ENCODE measurements around the gene SNAPC2. TPM values are rescaled to one million over a fixed set of nuclear protein-coding genes. Genes with fewer than 3 reads are reported as not detected.
"Not testable (repeated sequence)": the region's sequence is repeated elsewhere in the genome, so short reads cannot be mapped to it uniquely, and the experiment has no call there.

The SNAPC2 gene
- total RNA-seq, 2 experiments from 2014 or later, result 18.7 to 20.2 TPM

GRCh38 chr19:7879836-7880235, 40.3 kb upstream of the SNAPC2 start:
- Mint-ChIP-seq H3K9me3 (peaks cover 2% of the 10 kb centered on the region), H3K27me3 (peaks cover 1% of the 10 kb centered on the region), H3K4me1 (ENCODE audit: low read depth) (no peaks in the 10 kb centered on the region), H3K27ac (no peak overlapping the region), H3K36me3 (no peaks in the 10 kb centered on the region), H3K4me3 (no peak overlapping the region)
- ChIA-PET CTCF (no interaction called here), POLR2A (no interaction called here)
- intact Hi-C loops (cut with micrococcal nuclease), result no loop called here
- no peak for DNase-seq

DNA sequence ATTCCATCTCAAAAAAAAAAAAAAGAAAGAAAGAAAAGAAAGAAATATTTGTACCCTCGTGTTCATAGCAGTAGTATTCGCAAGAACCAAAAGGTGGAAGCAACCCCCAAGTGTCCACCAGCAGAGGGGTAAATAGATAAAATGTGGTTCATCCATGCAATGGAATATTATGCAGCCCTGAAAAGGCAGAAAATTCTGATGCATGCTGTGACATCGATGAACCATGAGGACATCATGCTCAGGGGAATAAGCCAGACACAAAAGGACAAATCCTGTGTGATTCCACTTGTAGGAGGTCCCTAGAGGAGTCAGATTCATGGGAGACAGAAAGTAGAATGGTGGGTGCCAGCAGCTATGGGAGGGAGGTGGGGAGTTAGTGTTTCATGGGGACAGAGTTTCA, 38.2 kb upstream of the SNAPC2 start:
- no peaks in the 10 kb centered on the region for H3K36me3 Mint-ChIP-seq
- H3K4me1 Mint-ChIP-seq (ENCODE audit: low read depth), result no peaks in the 10 kb centered on the region
- intact Hi-C loops (cut with micrococcal nuclease), result no loop called here
- peaks cover 1% of the 10 kb centered on the region for H3K27me3 Mint-ChIP-seq
- H3K9me3 Mint-ChIP-seq, result peaks cover 2% of the 10 kb centered on the region
- no peak overlapping the region for H3K27ac Mint-ChIP-seq
- no peak for DNase-seq
- no peak overlapping the region for H3K4me3 Mint-ChIP-seq
- POLR2A ChIA-PET, result no interaction called here
- CTCF ChIA-PET, result interaction anchor here (2.6 kb wide), 1 partner anchor 13 kb away, joined by 9 read pairs; no protein-coding TSS in a partner anchor

DNA sequence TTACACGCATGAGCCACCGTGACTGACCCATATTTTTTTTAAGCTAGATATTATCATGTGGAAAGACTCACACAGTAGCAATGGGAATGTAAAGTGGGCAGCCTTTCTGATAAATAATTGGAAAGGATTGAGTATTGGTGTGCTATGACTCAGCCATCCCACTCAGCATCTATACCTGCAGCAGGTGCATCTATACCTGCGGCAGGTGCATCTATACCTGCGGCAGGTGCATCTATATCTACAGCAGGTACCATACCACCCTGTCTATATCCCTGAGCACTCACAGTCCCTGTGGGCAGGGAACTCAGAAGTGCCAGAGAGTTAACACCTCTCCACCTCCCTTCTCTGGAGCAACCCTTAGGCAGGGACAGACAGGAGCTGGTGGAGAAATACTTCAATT, 37.0 kb upstream of the SNAPC2 start:
- CTCF ChIA-PET, result interaction anchor here (0.6 to 2.6 kb wide), 2 partner anchors 14 to 781 kb away, joined by 5 to 9 read pairs; no protein-coding TSS in a partner anchor
- Mint-ChIP-seq H3K9me3 (peaks cover 2% of the 10 kb centered on the region), H3K36me3 (no peaks in the 10 kb centered on the region), H3K4me1 (ENCODE audit: low read depth) (no peaks in the 10 kb centered on the region), H3K4me3 (no peak overlapping the region), H3K27me3 (peaks cover 3% of the 10 kb centered on the region), H3K27ac (no peak overlapping the region)
- no peak for DNase-seq
- POLR2A ChIA-PET, result no interaction called here
- intact Hi-C loops (cut with micrococcal nuclease), result no loop called here

DNA sequence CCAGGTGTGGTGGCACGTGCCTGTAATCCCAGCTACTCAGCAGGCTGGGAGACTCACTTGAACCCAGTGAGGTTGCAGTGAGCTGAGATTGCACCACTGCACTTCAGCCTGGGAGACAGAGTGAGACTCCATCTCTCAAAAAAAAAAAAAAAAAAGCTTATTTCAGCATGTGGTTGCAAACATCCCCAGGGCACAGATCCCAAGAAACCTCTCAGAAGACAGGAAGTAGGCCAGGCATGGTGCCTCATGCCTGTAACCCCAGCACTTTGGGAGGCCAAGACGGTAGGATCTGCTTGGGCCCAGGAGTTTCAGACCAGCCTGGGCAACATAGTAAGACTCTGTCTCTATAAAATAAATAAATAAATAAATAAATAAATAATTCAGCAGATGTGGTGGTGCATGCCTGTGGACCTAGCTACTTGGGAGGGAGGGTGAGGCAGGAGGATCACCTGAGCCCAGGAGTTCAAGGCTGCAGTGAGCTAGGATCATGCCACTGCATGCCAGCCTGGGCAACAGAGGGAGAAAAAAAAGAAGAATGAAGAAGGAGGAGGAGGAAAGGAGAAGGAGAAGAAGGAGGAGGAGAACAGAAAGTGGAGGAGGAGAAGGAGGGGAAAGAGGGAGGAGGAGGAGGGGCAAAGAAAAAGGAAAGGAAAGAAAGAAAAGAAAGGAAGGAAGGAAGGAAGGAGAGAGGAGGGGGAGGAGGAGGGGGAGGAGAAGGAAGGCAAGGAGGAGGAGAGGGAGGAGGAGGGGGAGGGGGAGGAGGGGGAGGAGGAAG, 36.2 kb upstream of the SNAPC2 start:
- intact Hi-C loops (cut with micrococcal nuclease), result no loop called here
- Mint-ChIP-seq H3K36me3 (no peaks in the 10 kb centered on the region), H3K27me3 (peaks cover 6% of the 10 kb centered on the region), H3K9me3 (peaks cover 2% of the 10 kb centered on the region), H3K4me1 (ENCODE audit: low read depth) (no peaks in the 10 kb centered on the region), H3K4me3 (no peak overlapping the region), H3K27ac (no peak overlapping the region)
- CTCF ChIA-PET, result interaction anchor here (2.6 kb wide), 1 partner anchor 15 kb away, joined by 9 read pairs; no protein-coding TSS in a partner anchor
- DNase-seq, result no peak
- POLR2A ChIA-PET, result no interaction called here

DNA sequence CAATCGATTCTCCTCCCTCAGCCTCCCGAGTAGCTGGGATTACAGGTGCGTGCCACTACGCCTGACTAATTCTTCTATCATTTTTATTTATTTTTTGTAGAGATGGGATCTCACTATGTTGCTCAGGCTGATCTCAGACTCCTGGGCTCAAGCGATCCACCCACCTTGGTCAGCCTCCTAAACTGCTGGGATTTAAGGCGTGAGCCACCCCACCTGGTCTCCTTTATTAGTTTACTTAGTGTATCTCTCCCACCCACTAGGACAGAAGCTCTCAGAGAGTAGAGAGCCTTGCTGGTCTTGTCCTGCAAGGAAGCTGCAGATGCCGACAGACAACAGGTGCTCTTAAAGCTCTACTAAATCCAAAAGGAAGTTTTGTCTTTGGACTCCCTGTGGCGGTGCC, 34.3 kb upstream of the SNAPC2 start:
- H3K4me1 Mint-ChIP-seq (ENCODE audit: low read depth), result no peaks in the 10 kb centered on the region
- H3K27me3 Mint-ChIP-seq, result peaks cover 7% of the 10 kb centered on the region
- intact Hi-C loops (cut with micrococcal nuclease), result no loop called here
- POLR2A ChIA-PET, result no interaction called here
- no peak for DNase-seq
- no peak overlapping the region for H3K27ac Mint-ChIP-seq
- H3K9me3 Mint-ChIP-seq, result peaks cover 2% of the 10 kb centered on the region
- H3K4me3 Mint-ChIP-seq, result no peak overlapping the region
- H3K36me3 Mint-ChIP-seq, result no peaks in the 10 kb centered on the region
- CTCF ChIA-PET, result interaction anchor here (3.1 kb wide), 1 partner anchor 17 kb away, joined by 7 read pairs; no protein-coding TSS in a partner anchor

GRCh38 chr19:7887408-7888144, 32.6 kb upstream of the SNAPC2 start:
- Mint-ChIP-seq H3K9me3 (no peaks in the 10 kb centered on the region), H3K27me3 (peaks cover 7% of the 10 kb centered on the region), H3K36me3 (no peaks in the 10 kb centered on the region), H3K4me1 (ENCODE audit: low read depth) (no peaks in the 10 kb centered on the region), H3K4me3 (no peak overlapping the region), H3K27ac (no peak overlapping the region)
- intact Hi-C loops (cut with micrococcal nuclease), result no loop called here
- POLR2A ChIA-PET, result no interaction called here
- CTCF ChIA-PET, result interaction anchor here (1.0 to 3.1 kb wide), 2 partner anchors 16 to 19 kb away, joined by 4 to 7 read pairs; partner anchors contain the start of gene MAP2K7
- no peak for DNase-seq

GRCh38 chr19:7888145-7888825, 31.9 kb upstream of the SNAPC2 start, which contains the start of gene LRRC8E:
LRRC8E (plus strand) TSS chr19:7888510; CDS start chr19:7895604, 7,094 bp downstream.
- CTCF ChIA-PET, result interaction anchor here (1.0 to 1.3 kb wide), 2 partner anchors 15 to 19 kb away, joined by 3 to 4 read pairs; partner anchors contain the start of gene MAP2K7
- intact Hi-C loops (cut with micrococcal nuclease), result no loop called here
- Mint-ChIP-seq H3K27me3 (peaks cover 7% of the 10 kb centered on the region), H3K4me1 (ENCODE audit: low read depth) (no peaks in the 10 kb centered on the region), H3K36me3 (no peaks in the 10 kb centered on the region), H3K4me3 (no peak within 1 kb of the TSS), H3K9me3 (no peaks in the 10 kb centered on the region), H3K27ac (no peak within 1 kb of the TSS)
- peak; percentile 53 for DNase-seq
- POLR2A ChIA-PET, result no interaction called here

DNA sequence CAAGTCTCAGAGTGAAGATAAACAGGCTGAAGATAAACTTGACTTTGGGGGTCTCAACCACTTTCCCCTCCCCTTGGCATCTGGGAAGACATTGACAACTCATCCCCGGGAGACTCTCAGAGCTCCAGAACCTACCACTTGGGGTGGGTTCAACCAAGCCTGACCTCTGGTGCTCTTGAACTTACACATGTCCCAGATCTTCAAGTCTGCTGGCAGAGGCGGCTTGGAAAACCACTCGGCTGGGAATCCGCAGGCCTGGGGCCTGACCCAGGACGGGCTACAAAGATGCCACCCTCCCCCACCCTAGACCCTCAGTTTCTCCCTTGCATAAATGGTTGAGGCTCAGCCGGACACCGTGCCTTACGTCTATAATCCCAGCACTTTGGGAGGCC, 31.3 kb upstream of the SNAPC2 start:
- intact Hi-C loops (cut with micrococcal nuclease), result no loop called here
- DNase-seq, result no peak
- Mint-ChIP-seq H3K36me3 (no peaks in the 10 kb centered on the region), H3K4me1 (ENCODE audit: low read depth) (no peaks in the 10 kb centered on the region), H3K4me3 (no peak overlapping the region), H3K9me3 (no peaks in the 10 kb centered on the region), H3K27ac (no peak overlapping the region), H3K27me3 (peaks cover 7% of the 10 kb centered on the region)
- ChIA-PET CTCF (interaction anchor here (1.3 kb wide), 1 partner anchor 20 kb away, joined by 3 read pairs; no protein-coding TSS in a partner anchor), POLR2A (no interaction called here)

- peaks cover 10% of the 10 kb centered on the region for H3K27me3 Mint-ChIP-seq
- intact Hi-C loops (cut with micrococcal nuclease), result not testable (repeated sequence)
- CTCF ChIA-PET, result interaction anchor here (1.2 kb wide), 1 partner anchor 25 kb away, joined by 4 read pairs; no protein-coding TSS in a partner anchor
Observed at GRCh38 chr19:7893362-7894101, 26.6 kb upstream of the SNAPC2 start.

DNA sequence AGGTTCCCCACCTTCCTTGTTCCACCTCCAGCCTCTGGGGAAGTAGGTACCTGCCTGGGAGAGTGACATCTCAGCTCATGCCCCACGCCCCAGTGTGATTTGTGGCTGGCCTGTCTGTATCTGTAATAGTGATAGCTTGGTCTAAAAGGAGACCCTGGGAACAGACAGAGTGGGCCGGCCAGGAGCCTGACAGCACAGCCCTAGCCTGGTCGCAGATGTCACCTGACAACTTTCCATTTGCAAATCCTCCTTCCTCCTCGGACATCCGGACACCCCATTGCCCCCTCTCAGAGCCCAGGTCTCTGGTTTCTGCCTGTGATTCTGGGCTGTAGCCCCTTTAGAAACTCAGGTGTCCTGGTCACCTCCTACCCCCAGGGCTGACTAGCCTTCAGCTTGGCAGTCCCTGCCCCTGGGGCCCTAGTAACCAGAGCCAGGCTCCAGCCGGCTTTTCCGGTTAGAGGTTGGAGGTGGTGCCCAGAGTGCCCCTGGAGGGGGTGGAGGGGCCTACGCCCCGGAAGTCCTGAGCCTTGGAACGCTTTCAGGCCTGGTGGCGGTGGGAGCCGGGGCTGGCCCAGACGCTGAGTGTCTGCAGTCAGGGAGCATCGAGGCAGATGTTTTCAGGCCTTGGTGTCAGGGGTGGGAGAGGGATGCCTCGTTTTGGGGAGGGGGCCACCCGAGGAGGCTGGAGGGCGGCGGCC, 25.4 kb upstream of the SNAPC2 start:
- no peak for DNase-seq
- no peak overlapping the region for H3K27ac Mint-ChIP-seq
- H3K4me1 Mint-ChIP-seq (ENCODE audit: low read depth), result no peaks in the 10 kb centered on the region
- peaks cover 7% of the 10 kb centered on the region for H3K27me3 Mint-ChIP-seq
- H3K4me3 Mint-ChIP-seq, result no peak overlapping the region
- no peaks in the 10 kb centered on the region for H3K9me3 Mint-ChIP-seq
- no peaks in the 10 kb centered on the region for H3K36me3 Mint-ChIP-seq
- intact Hi-C loops (cut with micrococcal nuclease), result no loop called here
- ChIA-PET POLR2A (no interaction called here), CTCF (no interaction called here)

More at GRCh38 chr19:7893362-7894101, 26.6 kb upstream of the SNAPC2 start:
- H3K4me1 Mint-ChIP-seq (ENCODE audit: low read depth); H3K9me3 Mint-ChIP-seq; H3K4me3 Mint-ChIP-seq; H3K36me3 Mint-ChIP-seq; H3K27ac Mint-ChIP-seq; DNase-seq: not testable (repeated sequence)
- POLR2A ChIA-PET, result interaction anchor here (0.6 kb wide), 1 partner anchor 11 kb away, joined by 5 read pairs; no protein-coding TSS in a partner anchor

- Mint-ChIP-seq H3K4me1 (ENCODE audit: low read depth) (no peaks in the 10 kb centered on the region), H3K4me3 (no peak overlapping the region), H3K9me3 (no peaks in the 10 kb centered on the region), H3K36me3 (no peaks in the 10 kb centered on the region), H3K27ac (no peak overlapping the region), H3K27me3 (peaks cover 7% of the 10 kb centered on the region)
- DNase-seq, result no peak
- intact Hi-C loops (cut with micrococcal nuclease), result no loop called here
- POLR2A ChIA-PET, result no interaction called here
- CTCF ChIA-PET, result no interaction called here
Observed at GRCh38 chr19:7895565-7895964, 24.6 kb upstream of the SNAPC2 start.

Data from activated CD4-positive, alpha-beta memory T cell treated with anti-CD3 and anti-CD28 coated beads for 36 hours (primary cell).